ENCODE results near the gene DLGAP1.
"Not testable (repeated sequence)": the region's sequence is repeated elsewhere in the genome, so short reads cannot be mapped to it uniquely, and the experiment has no call there.

The DLGAP1 gene

GRCh38 chr18:4068552-4069158 lies 386.5 kb downstream of the DLGAP1 start:
- peak; percentile 32 for DNase-seq

- no peak for DNase-seq
Measured at GRCh38 chr18:4063545-4063944, 391.6 kb downstream of the DLGAP1 start.

GRCh38 chr18:4060427-4061281 lies 394.5 kb downstream of the DLGAP1 start:
- DNase-seq: no peak

- DNase-seq: no peak
Measured at GRCh38 chr18:4058179-4058578, 396.9 kb downstream of the DLGAP1 start.

GRCh38 chr18:4040391-4041092 lies 414.6 kb downstream of the DLGAP1 start:
- no peak for DNase-seq

GRCh38 chr18:4035521-4035920 lies 419.6 kb downstream of the DLGAP1 start:
- DNase-seq: no peak

GRCh38 chr18:4034815-4035214 lies 420.3 kb downstream of the DLGAP1 start:
- DNase-seq: not testable (repeated sequence)

- DNase-seq: no peak
Measured at GRCh38 chr18:4026542-4026941, 428.6 kb downstream of the DLGAP1 start.

- DNase-seq: no peak
Measured at GRCh38 chr18:4024702-4025101, 430.4 kb downstream of the DLGAP1 start.

- not testable (repeated sequence) for DNase-seq
Measured at GRCh38 chr18:4022749-4023148, 432.4 kb downstream of the DLGAP1 start.

GRCh38 chr18:4020026-4020425 lies 435.1 kb downstream of the DLGAP1 start:
- no peak for DNase-seq

GRCh38 chr18:4017480-4017879 lies 437.6 kb downstream of the DLGAP1 start:
- DNase-seq: peak; percentile 6

- DNase-seq: no peak
Measured at GRCh38 chr18:4016391-4017049, 438.6 kb downstream of the DLGAP1 start.

GRCh38 chr18:4007846-4008245 lies 447.3 kb downstream of the DLGAP1 start:
- no peak for DNase-seq

GRCh38 chr18:4004183-4004829 lies 450.8 kb downstream of the DLGAP1 start:
- peak; percentile 53 for DNase-seq

GRCh38 chr18:3998698-3999333 lies 456.3 kb downstream of the DLGAP1 start:
- peak; percentile 56 for DNase-seq

- peak; percentile 70 for DNase-seq
Measured at GRCh38 chr18:3995476-3996102, 459.5 kb downstream of the DLGAP1 start.

GRCh38 chr18:3993941-3994687 lies 461.0 kb downstream of the DLGAP1 start:
- no peak for DNase-seq

- peak; percentile 84 for DNase-seq
Measured at GRCh38 chr18:3985664-3986063, 469.4 kb downstream of the DLGAP1 start.

GRCh38 chr18:3985020-3985419 lies 470.1 kb downstream of the DLGAP1 start:
- DNase-seq: peak; percentile 18

All from EL (cell line).